HG02678 (cell line): ENCODE data around the gene NUAK2.
A peak's percentile ranks its signal among the peaks of the same experiment; 100 is the strongest.

Experiments
- ATAC-seq: cut with Tn5 transposase; IDR thresholded peaks from one replicate; pipeline ENCODE4 v1.9.1; 2021; ENCODE audit warnings: mild to moderate bottlenecking, moderate library complexity; ENCODE audit not compliant: unreplicated experiment

Gene NUAK2

DNA sequence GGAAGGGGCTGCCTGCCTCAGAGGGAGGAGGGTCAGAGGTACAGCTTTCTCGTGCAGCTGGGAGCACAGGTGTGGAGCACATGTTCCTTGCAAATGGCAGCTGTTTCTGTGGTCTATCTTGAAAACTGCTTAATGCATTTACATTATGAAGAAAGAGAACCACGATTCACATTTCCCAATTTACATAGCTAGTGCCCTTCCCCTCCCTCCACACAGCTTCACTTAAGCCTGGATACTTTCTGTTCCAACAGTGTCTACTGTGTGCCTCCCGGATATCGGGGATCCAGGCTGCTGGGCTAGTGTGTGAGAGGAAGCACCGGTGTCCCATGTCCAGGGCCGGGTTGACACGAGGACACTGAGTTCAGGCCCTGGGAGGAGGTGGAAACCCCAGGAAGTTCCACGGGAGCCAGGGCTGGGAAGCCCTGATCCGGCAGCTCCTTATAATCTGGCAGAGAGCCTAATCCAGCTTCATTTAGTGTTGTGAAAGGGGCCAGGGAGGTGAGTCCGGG lies 62.2 kb downstream of the NUAK2 start:
- no peak for ATAC-seq

DNA sequence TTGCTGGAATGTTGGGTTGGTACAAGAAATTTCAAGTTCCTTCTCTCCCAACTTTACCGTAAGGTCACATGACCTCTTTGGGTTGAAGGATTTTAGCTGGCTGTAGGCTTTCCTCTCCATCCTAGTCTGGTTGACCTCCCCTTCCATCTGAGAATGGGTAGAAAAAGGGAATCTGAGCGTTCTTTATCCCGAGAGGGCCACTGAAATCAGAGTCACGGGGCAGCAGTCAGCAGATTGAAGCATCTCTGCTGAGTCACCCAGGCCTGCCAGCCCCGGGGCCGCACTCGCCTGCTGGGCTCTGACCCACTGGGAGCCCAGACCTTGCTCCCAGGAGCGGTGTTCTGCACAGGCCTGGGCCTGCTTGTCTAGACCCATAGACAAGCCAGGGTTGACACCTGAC lies 62.8 kb downstream of the NUAK2 start:
- no peak for ATAC-seq

DNA sequence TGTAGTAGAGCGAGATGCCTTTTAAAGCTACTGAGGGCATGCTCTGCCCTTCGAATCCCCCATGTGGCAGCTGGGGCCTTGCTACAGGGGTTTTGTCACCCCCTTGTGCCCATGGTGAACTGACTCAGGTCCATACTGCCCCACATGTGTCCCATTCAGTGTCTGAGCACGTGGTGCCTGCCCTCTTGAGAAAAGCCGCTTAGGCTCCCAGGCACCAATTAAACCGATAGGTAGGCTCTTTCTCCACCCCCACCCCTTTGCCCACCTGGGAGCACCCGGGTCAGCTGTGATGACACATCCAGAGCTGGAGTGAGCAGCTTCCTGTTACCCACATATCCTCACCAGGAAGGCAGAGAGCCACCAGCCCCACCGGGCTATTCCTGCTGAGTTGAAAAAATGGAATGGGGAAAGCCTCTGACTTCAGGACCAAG lies 63.3 kb downstream of the NUAK2 start:
- ATAC-seq = no peak

DNA sequence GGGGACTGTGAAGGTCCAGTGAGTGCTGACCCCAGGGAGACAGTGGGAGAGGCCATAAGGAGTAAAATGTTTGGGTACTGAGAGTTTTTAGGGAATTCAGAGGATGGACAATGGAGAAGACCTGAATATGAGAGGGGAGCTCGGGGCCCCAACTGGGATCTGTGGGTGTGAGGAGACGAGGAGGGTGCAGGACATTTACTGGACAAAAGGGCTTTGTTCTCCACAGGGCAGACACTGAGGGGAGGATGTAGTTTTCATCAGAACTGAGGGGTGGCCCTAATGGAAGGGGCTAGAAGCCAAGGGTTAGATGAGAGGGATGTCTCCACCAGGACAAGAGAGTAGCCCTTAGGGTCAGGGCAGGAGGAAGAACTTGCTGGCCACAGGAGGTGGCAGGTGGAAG lies 63.8 kb downstream of the NUAK2 start:
- no peak for ATAC-seq

DNA sequence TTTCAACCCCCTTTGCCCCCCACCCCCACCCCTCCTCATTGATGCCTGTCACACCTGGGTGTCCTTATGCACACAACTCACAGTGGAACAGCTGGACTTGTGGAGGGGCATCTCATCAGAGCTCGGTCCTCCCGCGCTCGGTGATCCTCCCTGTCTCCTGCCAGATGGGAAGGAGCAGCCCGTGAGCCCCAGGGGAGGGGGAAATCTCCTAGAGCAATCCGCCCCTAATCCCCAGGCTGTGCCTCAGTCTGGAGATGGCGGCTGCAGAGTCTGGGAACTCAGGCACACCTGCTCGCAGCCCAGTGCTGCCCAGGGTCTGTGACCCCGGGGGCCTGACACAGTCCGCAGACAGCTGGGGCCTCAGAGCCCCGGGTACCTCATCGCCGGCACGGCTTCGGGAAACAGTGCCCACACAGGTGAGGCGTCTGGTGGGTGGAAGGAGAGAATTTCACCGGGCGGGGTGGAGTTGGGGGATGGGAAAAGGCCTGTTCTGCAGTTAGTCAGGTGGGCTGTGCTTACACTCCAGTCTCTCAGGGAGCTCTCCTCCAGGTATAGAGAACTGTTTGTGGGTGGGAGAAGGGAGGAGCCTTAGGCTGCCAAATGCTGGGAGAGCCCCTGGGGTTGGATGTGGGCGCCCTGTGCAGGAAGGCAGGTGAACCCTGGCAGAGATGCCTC lies 64.5 kb downstream of the NUAK2 start:
- ATAC-seq = no peak

DNA sequence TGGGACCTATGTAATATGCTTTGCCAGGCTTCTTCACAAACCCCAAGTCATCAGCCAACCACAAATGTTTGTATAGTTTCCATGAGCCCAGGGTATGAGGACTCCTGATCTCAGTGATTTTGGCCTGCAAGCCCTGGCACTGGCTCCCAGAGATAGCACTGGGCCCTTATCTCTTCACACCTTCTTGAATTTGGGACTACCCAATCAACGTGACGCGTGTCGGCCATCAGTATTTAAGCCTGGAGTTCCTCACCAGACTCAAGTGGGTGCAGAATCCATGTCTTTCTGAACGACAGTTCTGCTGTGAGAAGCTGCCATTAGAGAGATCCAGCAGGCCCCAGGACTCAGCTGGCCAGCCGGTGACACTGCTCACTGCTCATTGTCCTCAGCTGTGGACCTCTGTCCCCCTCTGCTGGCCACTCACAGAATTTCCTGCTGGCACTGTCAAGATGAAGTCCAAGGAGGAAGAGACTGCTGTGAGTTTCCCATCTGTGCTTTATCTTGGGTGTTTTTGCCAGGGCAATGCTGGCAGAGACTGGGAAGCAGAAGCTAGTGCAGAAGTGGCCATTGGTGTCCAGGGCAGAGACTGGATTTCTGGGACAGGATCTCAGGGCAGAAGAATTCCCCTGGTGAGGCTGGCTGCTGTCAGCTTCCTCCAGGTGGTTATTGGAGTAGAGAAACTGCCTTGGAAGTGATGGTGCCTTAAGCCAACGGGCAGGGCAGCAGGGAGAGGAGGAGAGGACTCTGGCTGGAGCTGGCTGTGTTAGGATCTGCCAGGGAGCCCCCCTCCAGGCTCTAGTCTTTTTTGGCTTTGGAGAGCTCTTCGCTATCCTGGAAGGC lies 65.4 kb downstream of the NUAK2 start:
- ATAC-seq = peak; percentile 58
